Measurements from ENCODE around the gene GREM1.

Gene GREM1

DNA sequence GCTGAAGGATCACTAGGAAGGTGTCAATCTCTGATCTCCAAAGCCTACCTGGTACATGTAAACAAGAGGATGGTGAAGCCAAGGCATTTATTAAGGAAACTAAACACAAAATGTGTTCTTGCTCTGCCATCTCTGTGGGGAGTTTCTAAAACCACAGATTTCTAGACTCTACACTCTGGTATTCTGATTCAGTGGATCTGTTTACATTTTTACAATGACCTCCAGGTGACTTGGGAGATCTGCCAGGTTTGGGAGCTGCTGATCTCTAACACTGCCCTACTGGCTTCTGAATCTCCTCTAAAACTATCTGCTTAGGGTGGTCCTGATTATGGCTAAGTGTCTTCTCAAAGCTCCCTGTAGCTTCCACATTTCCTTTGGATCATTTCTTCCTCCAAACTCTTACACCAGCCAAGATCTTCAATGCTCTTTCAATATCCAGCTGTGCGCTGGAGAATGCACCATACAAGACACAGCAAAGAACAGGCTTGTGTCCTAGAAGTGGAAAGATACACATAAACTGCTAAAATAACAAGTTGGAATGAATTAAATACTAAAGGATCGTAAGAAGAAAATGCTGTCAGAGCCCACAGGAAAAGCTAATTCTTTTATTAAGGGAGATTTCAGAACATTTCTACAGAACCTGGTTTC, 72.7 kb downstream of the GREM1 start:
- no peak for DNase-seq

DNA sequence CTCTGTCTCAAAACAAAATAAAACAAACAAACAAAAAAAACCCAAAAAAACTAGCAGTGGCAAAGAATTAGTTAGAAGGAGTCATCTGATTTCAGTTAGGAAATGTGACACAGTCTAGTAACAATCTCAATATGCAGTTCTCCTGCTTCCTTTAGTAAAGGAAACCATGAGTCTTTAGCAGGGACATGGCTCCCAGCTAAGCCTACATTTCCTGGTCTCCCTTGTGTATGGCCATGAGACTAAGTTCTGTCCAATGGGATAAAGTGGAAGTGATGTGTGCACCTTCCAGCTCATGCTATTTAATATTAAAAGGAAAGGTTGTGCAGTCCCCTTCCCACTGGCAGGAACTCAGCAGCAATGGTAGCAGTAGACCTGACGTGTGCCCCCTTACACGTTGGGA, 74.6 kb downstream of the GREM1 start:
- no peak for DNase-seq
